HCT116 (cell line): ENCODE data around the gene FBXL13. TPM values are rescaled to one million over a fixed set of nuclear protein-coding genes. Genes with fewer than 3 reads are reported as not detected.

ENCODE experiments used
- ATAC-seq: fragments of 200-7000 bp; cut with Tn5 transposase; 2 replicates; pipeline ENCODE4 v1.9.1; 2020; ENCODE audit warnings: mild to moderate bottlenecking, moderate library complexity
- BruUV-seq: library from RNA; stranded (reverse); fragments of 400-500 nt; replicated peaks from 2 replicates; lab custom pipeline; 2021; lab: Mats Ljungman, UMichigan
- CTCF ChIA-PET: fragments of 300-600 bp; sonication (Branson Sonifier 250); formaldehyde crosslinking; loops from one replicate; lab custom pipeline; 2021; ENCODE audit warnings: antibody characterized with exemption; lab: Charles Lee
- POLR2A ChIA-PET: fragments of 300-600, 350-600 bp; sonication (Branson Sonifier 250); formaldehyde crosslinking; loops from one replicate; lab custom pipeline; 2021; ENCODE audit warnings: antibody characterized with exemption; lab: Charles Lee
- RAD21 ChIA-PET, 2 experiments: fragments of 300-600 bp; sonication (Branson Sonifier 250); formaldehyde crosslinking; loops; one replicate each; lab custom pipeline; 2023; ENCODE audit warnings: low total read pairs in 2 of 2; ENCODE audit not compliant: uncharacterized antibody in 2 of 2, unreplicated experiment in 2 of 2, low non-redundant PET in 1 of 2; lab: Charles Lee
- DNase-seq: peaks from one replicate; pipeline ENCODE4 v3.0.0-alpha.2; 2010; ENCODE audit warnings: low read depth, low spot score
- H2AFZ ChIP-seq: fragments of 200-600 bp; shearing (Covaris generic), sonication (generic); 2 replicates; pipeline ENCODE4 v1.6.1; 2017; ENCODE audit warnings: low read depth, mixed run types, mixed read lengths, antibody characterized with exemption, low read length; ENCODE audit not compliant: poor library complexity, severe bottlenecking
- H3K27ac ChIP-seq: 2 replicates; pipeline ENCODE4 v1.5.1; 2012; ENCODE audit warnings: low read depth, low read length
- H3K27me3 ChIP-seq: fragments of 200-600 bp; sonication (generic); 2 replicates; pipeline ENCODE4 v1.6.1; 2016; ENCODE audit warnings: mixed run types, low read length, mixed read lengths; ENCODE audit not compliant: insufficient read depth
- H3K36me3 ChIP-seq, 2 experiments: fragments of 200-500 bp in 1 of 2; fragments of 200-600 bp in 1 of 2; sonication (Bioruptor generic) in 1 of 2; sonication (generic) in 1 of 2; 2 replicates each; pipeline versions ENCODE4 v1.5.1 to v1.6.1; 2014 to 2016; ENCODE audit warnings: low read length in 2 of 2, inconsistent platforms in 1 of 2, mixed read lengths in 1 of 2, mixed run types in 1 of 2; ENCODE audit not compliant: insufficient read depth in 2 of 2, control insufficient read depth in 1 of 2
- H3K4me1 ChIP-seq, 2 experiments: fragments of 200-600 bp in 1 of 2; sonication (generic) in 1 of 2; 2 replicates each; pipeline versions ENCODE4 v1.5.1 to v1.6.1; 2012 to 2017; ENCODE audit warnings: low read length in 2 of 2, inconsistent platforms in 1 of 2, mild to moderate bottlenecking in 1 of 2, mixed read lengths in 1 of 2, mixed run types in 1 of 2, moderate library complexity in 1 of 2; ENCODE audit not compliant: insufficient read depth in 2 of 2, control insufficient read depth in 1 of 2
- H3K4me2 ChIP-seq: fragments of 200-600 bp; sonication (generic); 2 replicates; pipeline ENCODE4 v1.6.1; 2017; ENCODE audit warnings: mixed run types, low read length, mixed read lengths
- H3K4me3 ChIP-seq, 2 experiments: fragments of 200-600 bp in 1 of 2; sonication (generic) in 1 of 2; replicated peaks in 1 of 2; 2 replicates each; pipeline ENCODE4 v1.5.1; 2011 to 2016; ENCODE audit warnings: low read length in 2 of 2, control low read depth in 1 of 2, low read depth in 1 of 2, mild to moderate bottlenecking in 1 of 2, mixed read lengths in 1 of 2, mixed run types in 1 of 2
- H3K79me2 ChIP-seq: fragments of 200-600 bp; sonication (generic); 2 replicates; pipeline ENCODE4 v1.6.1; 2017; ENCODE audit warnings: mild to moderate bottlenecking, mixed run types, low read length, moderate library complexity, mixed read lengths; ENCODE audit not compliant: insufficient read depth
- H3K9ac ChIP-seq: fragments of 200-600 bp; sonication (generic); 2 replicates; pipeline ENCODE4 v1.6.1; 2016; ENCODE audit warnings: low read length, mixed read lengths
- H3K9me2 ChIP-seq: fragments of 200-600 bp; sonication (generic), shearing (Covaris generic); 2 replicates; pipeline ENCODE4 v1.6.1; 2017; ENCODE audit warnings: mixed run types, mild to moderate bottlenecking, moderate library complexity; ENCODE audit not compliant: insufficient read depth
- H3K9me3 ChIP-seq, 2 experiments: fragments of 200-500 bp in 1 of 2; fragments of 200-600 bp in 1 of 2; sonication (Bioruptor generic) in 1 of 2; sonication (generic) in 1 of 2; 2 replicates each; pipeline ENCODE4 v1.6.1; 2014 to 2017; ENCODE audit warnings: low read length in 2 of 2, mixed read lengths in 2 of 2, inconsistent platforms in 1 of 2, low read depth in 1 of 2, mild to moderate bottlenecking in 1 of 2, mixed run types in 1 of 2, moderate library complexity in 1 of 2; ENCODE audit not compliant: control insufficient read depth in 1 of 2, insufficient read depth in 1 of 2
- H4K20me1 ChIP-seq: fragments of 200-600 bp; sonication (generic), shearing (Covaris generic); 2 replicates; pipeline ENCODE4 v1.6.1; 2017; ENCODE audit warnings: mixed run types, mild to moderate bottlenecking, moderate library complexity; ENCODE audit not compliant: insufficient read depth
- ATF3 ChIP-seq: IDR thresholded peaks from 2 replicates; pipeline ENCODE4 v1.6.1; 2012
- CBX3 ChIP-seq: IDR thresholded peaks from 2 replicates; pipeline ENCODE4 v1.6.1; 2012; ENCODE audit warnings: low read depth
- ELF1 ChIP-seq: IDR thresholded peaks from 2 replicates; pipeline ENCODE4 v1.6.1; 2012; ENCODE audit warnings: low read depth, borderline replicate concordance
- EZH2 ChIP-seq: fragments of 200-600 bp; sonication (generic); IDR thresholded peaks from 2 replicates; pipeline ENCODE4 v1.6.1; 2017; ENCODE audit warnings: antibody characterized with exemption, mixed run types
- FOSL1 ChIP-seq: IDR thresholded peaks from 2 replicates; pipeline ENCODE4 v1.6.1; 2012; ENCODE audit warnings: low read depth
- JUND ChIP-seq: IDR thresholded peaks from 2 replicates; pipeline ENCODE4 v1.6.1; 2012
- RAD21 ChIP-seq: IDR thresholded peaks from 2 replicates; pipeline ENCODE4 v1.6.1; 2012; ENCODE audit warnings: low read depth, mild to moderate bottlenecking
- REST ChIP-seq: IDR thresholded peaks from 2 replicates; pipeline ENCODE4 v1.6.1; 2012; ENCODE audit warnings: low read depth
- SIN3A ChIP-seq: IDR thresholded peaks from 2 replicates; pipeline ENCODE4 v1.6.1; 2012; ENCODE audit warnings: low read depth
- SP1 ChIP-seq: IDR thresholded peaks from 2 replicates; pipeline ENCODE4 v1.6.1; 2012; ENCODE audit warnings: low read depth
- TCF7L2 ChIP-seq: IDR thresholded peaks from 2 replicates; pipeline ENCODE4 v1.7.0; 2011; ENCODE audit warnings: borderline replicate concordance, inconsistent platforms; ENCODE audit not compliant: insufficient read depth, insufficient read length; ENCODE audit errors: extremely low read depth
- YY1 ChIP-seq: IDR thresholded peaks from 2 replicates; pipeline ENCODE4 v1.6.1; 2011; ENCODE audit warnings: low read length, low read depth, moderate library complexity, mild to moderate bottlenecking; ENCODE audit not compliant: insufficient replicate concordance; ENCODE audit errors: extremely low read depth
- ZBTB33 ChIP-seq: IDR thresholded peaks from 2 replicates; pipeline ENCODE4 v1.6.1; 2011; ENCODE audit warnings: mild to moderate bottlenecking, low read length, moderate library complexity; ENCODE audit not compliant: insufficient replicate concordance; ENCODE audit errors: extremely low read depth
- ZFX ChIP-seq: fragments of 450-650 bp; IDR thresholded peaks from 2 replicates; pipeline ENCODE4 v1.6.1; 2017
- ZNF274 ChIP-seq: fragments of 200-500 bp; sonication (Bioruptor generic); IDR thresholded peaks from 2 replicates; pipeline ENCODE4 v1.6.1; 2014; ENCODE audit warnings: mild to moderate bottlenecking, low read depth, low read length, inconsistent platforms
- intact Hi-C: fragments of 100-400 bp; cut with micrococcal nuclease; formaldehyde crosslinking; loops from 2 replicates; pipeline ENCODE4 v1.10.0; 2022
- total RNA-seq: library from RNA; stranded (reverse); gene quantifications from one replicate; pipeline ENCODE4 v1.2.1, GENCODE V29; 2021; ENCODE audit not compliant: unreplicated experiment

FBXL13 gene
- total RNA-seq, 1 experiment from 2014 or later, result 1.0 TPM

- Histone ChIP-seq H3K4me1 (no peaks in the 10 kb centered on the region), H3K79me2 (no peaks in the 10 kb centered on the region), H3K36me3 (peaks cover 0 to 4% of the 10 kb centered on the region in 2 experiments; a peak in 1 of 4 replicates), H3K4me2 (no peak overlapping the region), H3K9ac (no peak overlapping the region), H3K9me3 (no peaks in the 10 kb centered on the region), H3K9me2 (no peaks in the 10 kb centered on the region), H3K27me3 (no peaks in the 10 kb centered on the region), H3K27ac (no peak overlapping the region), H2AFZ (no peak overlapping the region), H3K4me3 (no peak overlapping the region), H4K20me1 (no peaks in the 10 kb centered on the region)
- TF ChIP-seq CBX3, result no peak
- no peak for TF ChIP-seq ELF1
- no peak for TF ChIP-seq JUND
- intact Hi-C loops, result no loop called here
- ChIA-PET POLR2A (no interaction called here), CTCF (no interaction called here), RAD21 (no interaction called here)
- DNase-seq (no peak), ATAC-seq (no peak)
- BruUV-seq, result no TSS peak
Measured at GRCh38 chr7:102828286-102828685, 246.3 kb downstream of the FBXL13 start.

- no peaks in the 10 kb centered on the region for H4K20me1 ChIP-seq
- no peak for ATAC-seq
- no peaks in the 10 kb centered on the region for H3K9me3 ChIP-seq
- H3K9ac ChIP-seq, result no peak overlapping the region
- H3K36me3 ChIP-seq, result peaks cover 0 to 4% of the 10 kb centered on the region in 2 experiments; a peak in 1 of 4 replicates
- no peaks in the 10 kb centered on the region for H3K9me2 ChIP-seq
- H3K27ac ChIP-seq, result no peak overlapping the region
- RAD21 ChIA-PET, result no interaction called here
- no peak overlapping the region for H2AFZ ChIP-seq
- intact Hi-C loops, result no loop called here
- CTCF ChIA-PET, result no interaction called here
- no TSS peak for BruUV-seq
- POLR2A ChIA-PET, result no interaction called here
- DNase-seq, result no peak
- H3K4me2 ChIP-seq, result no peak overlapping the region
- TF ChIP-seq SP1 (no peak), FOSL1 (no peak), YY1 (no peak), ZNF274 (no peak), REST (no peak), TCF7L2 (no peak), JUND (no peak), ZFX (no peak), ZBTB33 (no peak), ATF3 (no peak), RAD21 (no peak), EZH2 (no peak), SIN3A (no peak)
- H3K27me3 ChIP-seq, result no peaks in the 10 kb centered on the region
- no peak overlapping the region for H3K4me3 ChIP-seq
- H3K79me2 ChIP-seq, result no peaks in the 10 kb centered on the region
- no peaks in the 10 kb centered on the region for H3K4me1 ChIP-seq
Measured at GRCh38 chr7:102823390-102824119, 251.0 kb downstream of the FBXL13 start.
